HG02884 (cell line): ENCODE data around the gene MARCHF7.
"Not testable (repeated sequence)": the region's sequence is repeated elsewhere in the genome, so short reads cannot be mapped to it uniquely, and the experiment has no call there.

ENCODE experiments used
- ATAC-seq: cut with Tn5 transposase; IDR thresholded peaks from one replicate; pipeline ENCODE4 v1.9.1; 2021; ENCODE audit warnings: mild to moderate bottlenecking, moderate library complexity; ENCODE audit not compliant: unreplicated experiment

MARCHF7 gene

GRCh38 chr2:159716857-159717256 lies 4.6 kb downstream of the MARCHF7 start:
- ATAC-seq: no peak

- no peak for ATAC-seq
Observed at GRCh38 chr2:159720676-159721075, 8.4 kb downstream of the MARCHF7 start.

- no peak for ATAC-seq
Observed at GRCh38 chr2:159722580-159722979, 10.3 kb downstream of the MARCHF7 start.

GRCh38 chr2:159724795-159725572 lies 12.7 kb downstream of the MARCHF7 start:
- ATAC-seq: not testable (repeated sequence)

- ATAC-seq: no peak
Observed at GRCh38 chr2:159725713-159726112, 13.4 kb downstream of the MARCHF7 start.

- no peak for ATAC-seq
Observed at GRCh38 chr2:159728629-159729028, 16.3 kb downstream of the MARCHF7 start.

- ATAC-seq: no peak
Observed at GRCh38 chr2:159735648-159736047, 23.3 kb downstream of the MARCHF7 start.

- no peak for ATAC-seq
Observed at GRCh38 chr2:159736048-159736447, 23.7 kb downstream of the MARCHF7 start.

- ATAC-seq: no peak
Observed at GRCh38 chr2:159737292-159737916, 25.1 kb downstream of the MARCHF7 start.

GRCh38 chr2:159737917-159738296 lies 25.6 kb downstream of the MARCHF7 start:
- ATAC-seq: no peak

- ATAC-seq: no peak
Observed at GRCh38 chr2:159738509-159739390, 26.4 kb downstream of the MARCHF7 start.

GRCh38 chr2:159742846-159743245 lies 30.5 kb downstream of the MARCHF7 start:
- ATAC-seq: no peak

GRCh38 chr2:159744363-159744762 lies 32.1 kb downstream of the MARCHF7 start:
- ATAC-seq: no peak

GRCh38 chr2:159745237-159745636 lies 32.9 kb downstream of the MARCHF7 start:
- not testable (repeated sequence) for ATAC-seq

GRCh38 chr2:159748089-159748488 lies 35.8 kb downstream of the MARCHF7 start:
- no peak for ATAC-seq

GRCh38 chr2:159750873-159751272 lies 38.6 kb downstream of the MARCHF7 start:
- no peak for ATAC-seq

GRCh38 chr2:159753797-159754196 lies 41.5 kb downstream of the MARCHF7 start:
- ATAC-seq: no peak

- no peak for ATAC-seq
Observed at GRCh38 chr2:159755014-159755413, 42.7 kb downstream of the MARCHF7 start.

- no peak for ATAC-seq
Observed at GRCh38 chr2:159755788-159756187, 43.5 kb downstream of the MARCHF7 start.

GRCh38 chr2:159758239-159758638 lies 45.9 kb downstream of the MARCHF7 start:
- no peak for ATAC-seq

GRCh38 chr2:159758686-159759085 lies 46.4 kb downstream of the MARCHF7 start:
- ATAC-seq: no peak

- ATAC-seq: no peak
Observed at GRCh38 chr2:159759577-159759976, 47.3 kb downstream of the MARCHF7 start.
